ENCODE results near the gene CPLANE2. TPM values are rescaled to one million over a fixed set of nuclear protein-coding genes. Genes with fewer than 3 reads are reported as not detected.
"Not testable (repeated sequence)": the region's sequence is repeated elsewhere in the genome, so short reads cannot be mapped to it uniquely, and the experiment has no call there.

Gene CPLANE2
- total and polyA plus RNA-seq, 12 donors: 2.2 to 11.1 (median 6.8) TPM

GRCh38 chr1:16198444-16199156, 38.4 kb downstream of the CPLANE2 start:
- Histone ChIP-seq H3K4me1 (no peaks in the 10 kb centered on the region), H3K9me3 (no peaks in the 10 kb centered on the region), H3K4me3 (no peak overlapping the region), H3K27ac (no peak overlapping the region), H3K27me3 (no peaks in the 10 kb centered on the region), H3K36me3 (peaks cover 0 to 38% (median 0%) of the 10 kb centered on the region in 9 donors)
- no peak for TF ChIP-seq CTCF (IDR thresholded peaks at IDR 0.05)
- intact Hi-C loops (cut with DNase I): loop anchor here in 1 of 10 donors (5.0 kb wide), 1 partner anchor 44 kb away; no protein-coding TSS in a partner anchor
- ATAC-seq: no peak
- WGBS, 2 donors: 91 to 92% methylated on average over 8 of the region's 8 CpGs
- no peak for DNase-seq

- Histone ChIP-seq H3K36me3 (peaks cover 0 to 30% (median 0%) of the 10 kb centered on the region in 9 donors), H3K4me3 (no peak overlapping the region), H3K9me3 (no peaks in the 10 kb centered on the region), H3K27ac (no peak overlapping the region), H3K27me3 (no peaks in the 10 kb centered on the region), H3K4me1 (peaks cover 0 to 4% (median 0%) of the 10 kb centered on the region in 9 donors)
- intact Hi-C loops (cut with DNase I): loop anchor here in 1 of 10 donors (5.0 kb wide), 1 partner anchor 45 kb away; no protein-coding TSS in a partner anchor
- DNase-seq: no peak
- no peak for TF ChIP-seq CTCF (IDR thresholded peaks at IDR 0.05)
- WGBS, 2 donors: 66 to 95% methylated on average over 2 to 3 of the region's 3 CpGs
- no peak for ATAC-seq
Observed at GRCh38 chr1:16196874-16197273, 40.1 kb downstream of the CPLANE2 start.

GRCh38 chr1:16196139-16196538, 40.8 kb downstream of the CPLANE2 start:
- not testable (repeated sequence) for DNase-seq, H3K9me3 ChIP-seq, H3K4me1 ChIP-seq, H3K4me3 ChIP-seq, H3K27ac ChIP-seq, H3K27me3 ChIP-seq, ATAC-seq
- WGBS, 2 donors: 95 to 97% methylated on average over 4 of the region's 4 CpGs
- H3K36me3 ChIP-seq: peaks cover 0 to 24% (median 0%) of the 10 kb centered on the region in 9 donors
- intact Hi-C loops (cut with DNase I): loop anchor here in 1 of 10 donors (5.0 kb wide), 1 partner anchor 46 kb away; no protein-coding TSS in a partner anchor

GRCh38 chr1:16195518-16195905, 41.5 kb downstream of the CPLANE2 start:
- Histone ChIP-seq H3K4me1 (peaks cover 0 to 9% (median 0%) of the 10 kb centered on the region in 9 donors), H3K4me3 (no peak overlapping the region), H3K27me3 (no peaks in the 10 kb centered on the region), H3K9me3 (no peaks in the 10 kb centered on the region), H3K36me3 (peaks cover 0 to 20% (median 0%) of the 10 kb centered on the region in 9 donors), H3K27ac (no peak overlapping the region)
- TF ChIP-seq CTCF (IDR thresholded peaks at IDR 0.05): no peak
- 90 to 98% methylated on average over 7 of the region's 7 CpGs for WGBS, 2 donors
- DNase-seq (no peak), ATAC-seq (no peak)
- intact Hi-C loops (cut with DNase I): loop anchor here in 1 of 10 donors (5.0 kb wide), 1 partner anchor 47 kb away; no protein-coding TSS in a partner anchor
